ELF-1 (cell line): Measurements from ENCODE around the gene LARGE1.
"Not testable (repeated sequence)": the region's sequence is repeated elsewhere in the genome, so short reads cannot be mapped to it uniquely, and the experiment has no call there.

Experiments
- DNase-seq: peaks from one replicate; pipeline ENCODE4 v3.0.0-alpha.2; 2016; ENCODE audit warnings: low read depth, low spot score

The LARGE1 gene

GRCh38 chr22:33372875-33373274 lies 547.4 kb downstream of the LARGE1 start:
- no peak for DNase-seq

- DNase-seq = not testable (repeated sequence)
Observed at GRCh38 chr22:33363256-33363655, 557.0 kb downstream of the LARGE1 start.

GRCh38 chr22:33362702-33363101 lies 557.6 kb downstream of the LARGE1 start:
- DNase-seq = no peak

GRCh38 chr22:33361581-33361980 lies 558.7 kb downstream of the LARGE1 start:
- DNase-seq = no peak

GRCh38 chr22:33357981-33358399 lies 562.3 kb downstream of the LARGE1 start:
- no peak for DNase-seq

- DNase-seq = no peak
Observed at GRCh38 chr22:33354928-33355327, 565.3 kb downstream of the LARGE1 start.

GRCh38 chr22:33353502-33353901 lies 566.8 kb downstream of the LARGE1 start:
- no peak for DNase-seq

- no peak for DNase-seq
Observed at GRCh38 chr22:33352768-33353167, 567.5 kb downstream of the LARGE1 start.

- no peak for DNase-seq
Observed at GRCh38 chr22:33350961-33351360, 569.3 kb downstream of the LARGE1 start.

GRCh38 chr22:33350491-33350890 lies 569.8 kb downstream of the LARGE1 start:
- DNase-seq = no peak

GRCh38 chr22:33347002-33347401 lies 573.3 kb downstream of the LARGE1 start:
- DNase-seq = no peak

- DNase-seq = no peak
Observed at GRCh38 chr22:33341611-33342010, 578.7 kb downstream of the LARGE1 start.

GRCh38 chr22:33337524-33337923 lies 582.8 kb downstream of the LARGE1 start:
- DNase-seq = no peak

- DNase-seq = no peak
Observed at GRCh38 chr22:33335611-33336279, 584.5 kb downstream of the LARGE1 start.

- DNase-seq = no peak
Observed at GRCh38 chr22:33332538-33332937, 587.7 kb downstream of the LARGE1 start.

- DNase-seq = no peak
Observed at GRCh38 chr22:33331017-33331416, 589.3 kb downstream of the LARGE1 start.

GRCh38 chr22:33330534-33330933 lies 589.7 kb downstream of the LARGE1 start:
- DNase-seq = peak; percentile 18

GRCh38 chr22:33329398-33329797 lies 590.9 kb downstream of the LARGE1 start:
- DNase-seq = no peak

GRCh38 chr22:33328789-33329296 lies 591.4 kb downstream of the LARGE1 start:
- peak; percentile 14 for DNase-seq

GRCh38 chr22:33327348-33327860 lies 592.9 kb downstream of the LARGE1 start:
- DNase-seq = no peak

GRCh38 chr22:33326540-33327295 lies 593.6 kb downstream of the LARGE1 start:
- DNase-seq = peak; percentile 8

- peak; percentile 53 for DNase-seq
Observed at GRCh38 chr22:33325232-33326004, 594.9 kb downstream of the LARGE1 start.
